Cerebellar cortex (tissue), 1 donor: ENCODE measurements around the gene UBAP2L.
"Not testable (repeated sequence)": the region's sequence is repeated elsewhere in the genome, so short reads cannot be mapped to it uniquely, and the experiment has no call there.

Experiments
- DNase-seq: peaks from one replicate; pipeline ENCODE4 v3.0.0-alpha.2; 2015; ENCODE audit warnings: low spot score

UBAP2L gene

GRCh38 chr1:154313066-154313356 is 92.3 kb downstream of the UBAP2L start:
- no peak for DNase-seq

GRCh38 chr1:154314226-154314625 is 93.5 kb downstream of the UBAP2L start:
- DNase-seq, result not testable (repeated sequence)

- DNase-seq, result no peak
Observed at GRCh38 chr1:154316704-154317103, 95.9 kb downstream of the UBAP2L start.

GRCh38 chr1:154318386-154318785 is 97.6 kb downstream of the UBAP2L start:
- no peak for DNase-seq
